HepG2 (cell line): Measurements from ENCODE around the gene CDC42BPG. TPM values are rescaled to one million over a fixed set of nuclear protein-coding genes. Genes with fewer than 3 reads are reported as not detected.

ENCODE experiments used
- AGO1 ChIP-seq: fragments of 200-400 bp; formaldehyde crosslinking; IDR thresholded peaks from 2 replicates; pipeline ENCODE4 v1.6.1; 2017; ENCODE audit warnings: mild to moderate bottlenecking, low read depth, low read length, moderate library complexity; ENCODE audit not compliant: poor library complexity, severe bottlenecking
- DR1 ChIP-seq: sonication (generic); formaldehyde crosslinking; IDR thresholded peaks from 2 replicates; pipeline ENCODE4 v1.8.0; 2021; ENCODE audit warnings: mild to moderate bottlenecking, missing genetic modification reagents, inconsistent platforms
- FIP1L1 ChIP-seq: fragments of 200-400 bp; formaldehyde crosslinking; IDR thresholded peaks from 2 replicates; pipeline ENCODE4 v1.6.1; 2018; ENCODE audit warnings: low read depth, mild to moderate bottlenecking, low read length, moderate library complexity, borderline replicate concordance; ENCODE audit not compliant: insufficient read depth
- FOXK1 ChIP-seq: sonication (generic); formaldehyde crosslinking; IDR thresholded peaks from 2 replicates; pipeline ENCODE4 v1.4.0; 2020; ENCODE audit warnings: low read depth, missing genetic modification reagents, borderline replicate concordance
- KDM2A ChIP-seq: sonication (generic); formaldehyde crosslinking; IDR thresholded peaks from 2 replicates; pipeline ENCODE4 v1.4.0; 2020; ENCODE audit warnings: low read depth, missing genetic modification reagents, borderline replicate concordance
- NFKB2 ChIP-seq: sonication (generic); formaldehyde crosslinking; IDR thresholded peaks from 2 replicates; pipeline ENCODE4 v1.4.0; 2020; ENCODE audit warnings: missing genetic modification reagents, borderline replicate concordance
- SAP130 ChIP-seq: IDR thresholded peaks from 2 replicates; pipeline ENCODE4 v1.6.1; 2016; ENCODE audit warnings: low read depth
- SIX1 ChIP-seq: sonication (generic); formaldehyde crosslinking; IDR thresholded peaks from 2 replicates; pipeline ENCODE4 v1.4.0; 2020; ENCODE audit warnings: missing genetic modification reagents, borderline replicate concordance
- ZBTB1 ChIP-seq: sonication (generic); formaldehyde crosslinking; IDR thresholded peaks from 2 replicates; pipeline ENCODE4 v1.4.0; 2020; ENCODE audit warnings: missing genetic modification reagents, borderline replicate concordance
- ZFP36 ChIP-seq: fragments of 150-350 bp; IDR thresholded peaks from 2 replicates; pipeline ENCODE4 v1.6.1; 2018; ENCODE audit warnings: borderline replicate concordance, low read length, low read depth; ENCODE audit not compliant: partially characterized antibody
- ZMYM4 ChIP-seq: sonication (generic); formaldehyde crosslinking; IDR thresholded peaks from 2 replicates; pipeline ENCODE4 v1.8.1; 2023; ENCODE audit warnings: mild to moderate bottlenecking, missing genetic modification reagents
- ZNF256 ChIP-seq: sonication (generic); formaldehyde crosslinking; conservative IDR thresholded peaks from 2 replicates; pipeline ENCODE4 v1.4.0; 2020; ENCODE audit warnings: missing genetic modification reagents
- ZNF343 ChIP-seq: sonication (generic); formaldehyde crosslinking; IDR thresholded peaks from 2 replicates; pipeline ENCODE4 v1.4.0; 2020; ENCODE audit warnings: mild to moderate bottlenecking, missing genetic modification reagents
- ZNF44 ChIP-seq: sonication (generic); formaldehyde crosslinking; IDR thresholded peaks from 2 replicates; pipeline ENCODE4 v1.5.1; 2020; ENCODE audit warnings: mild to moderate bottlenecking, missing genetic modification reagents
- ZZZ3 ChIP-seq: sonication (generic); formaldehyde crosslinking; IDR thresholded peaks from 2 replicates; pipeline ENCODE4 v1.4.0; 2020; ENCODE audit warnings: missing genetic modification reagents, mild to moderate bottlenecking, borderline replicate concordance
- polyA plus RNA-seq, 8 experiments: library from polyadenylated mRNA; depleted of rRNA in 3 of 8; stranded (reverse) in 7 of 8; unstranded in 1 of 8; fragments of >200 nt; fragmentation: Illumina TruSeq in 4 of 8; extraction: Trizol in 4 of 8; gene quantifications; 2 replicates each; pipeline versions ENCODE4 v1.2.1 to v1.2.3, GENCODE V29; 2011 to 2016; ENCODE audit warnings: low read depth in 4 of 8, missing spikeins in 1 of 8, mixed read lengths in 1 of 8; ENCODE audit not compliant: insufficient read depth in 1 of 8
- total RNA-seq, 5 experiments: library from RNA; depleted of rRNA; stranded (reverse); fragments of >200 nt; fragmentation: Illumina TruSeq; extraction: Trizol; gene quantifications; 2 replicates each; pipeline ENCODE4 v1.2.3, GENCODE V29; 2016; ENCODE audit warnings: low read depth in 1 of 5
- TF ChIP-seq, protein P1 (sequence below): IDR thresholded peaks from 2 replicates; pipeline ENCODE4 v1.6.1; 2016; ENCODE audit warnings: missing genetic modification reagents, missing compliant biosample characterization
- TF ChIP-seq, protein P2 (sequence below): sonication (generic); formaldehyde crosslinking; IDR thresholded peaks from 2 replicates; pipeline ENCODE4 v1.8.1; 2023; ENCODE audit warnings: mild to moderate bottlenecking, missing genetic modification reagents
- TF ChIP-seq, protein P3 (sequence below): sonication (generic); formaldehyde crosslinking; IDR thresholded peaks from 2 replicates; pipeline ENCODE4 v1.5.1; 2020; ENCODE audit warnings: mild to moderate bottlenecking, missing genetic modification reagents, moderate library complexity
- TF ChIP-seq, protein P4 (sequence below): sonication (generic); formaldehyde crosslinking; IDR thresholded peaks from 2 replicates; pipeline ENCODE4 v1.4.0; 2020; ENCODE audit warnings: mild to moderate bottlenecking, missing genetic modification reagents
- TF ChIP-seq, protein P5 (sequence below): IDR thresholded peaks from 2 replicates; pipeline ENCODE4 v1.6.1; 2012; ENCODE audit warnings: inconsistent platforms
- TF ChIP-seq, protein P6 (sequence below): IDR thresholded peaks from 2 replicates; pipeline ENCODE4 v1.6.1; 2016; ENCODE audit warnings: control low read depth

CDC42BPG gene
- total and polyA plus RNA-seq, 2 of the 13 experiments (the other 11 are each of a cell fraction or from before 2014, with no cell fraction given), result 0.55 to 1.4 TPM

DNA sequence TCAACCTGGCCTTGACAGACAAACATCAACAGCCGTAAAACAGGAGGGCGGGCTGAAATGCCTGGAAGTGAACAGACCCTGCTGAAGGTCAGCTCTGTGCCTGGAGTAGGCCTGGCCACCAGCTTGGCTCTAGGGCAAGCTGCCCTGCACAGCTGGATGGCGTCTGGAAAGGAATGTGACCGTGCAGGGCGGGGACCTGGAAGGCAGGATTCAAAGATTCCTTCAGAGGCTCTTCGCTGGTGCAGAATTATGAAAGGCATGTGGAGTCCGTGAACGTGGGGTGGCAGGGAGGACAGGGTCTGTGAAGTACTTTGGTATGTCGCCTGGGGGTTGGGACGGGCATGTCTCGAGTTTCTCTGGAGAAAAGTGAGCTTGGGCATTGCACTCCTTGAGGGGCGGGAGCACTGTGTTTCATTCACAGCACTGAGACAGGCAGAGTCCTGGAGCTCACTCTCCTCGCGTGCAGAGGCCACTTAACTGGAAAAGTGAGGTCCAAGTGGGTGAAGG, 32.4 kb upstream of the CDC42BPG start (continued):
- TF ChIP-seq, protein P1, sequence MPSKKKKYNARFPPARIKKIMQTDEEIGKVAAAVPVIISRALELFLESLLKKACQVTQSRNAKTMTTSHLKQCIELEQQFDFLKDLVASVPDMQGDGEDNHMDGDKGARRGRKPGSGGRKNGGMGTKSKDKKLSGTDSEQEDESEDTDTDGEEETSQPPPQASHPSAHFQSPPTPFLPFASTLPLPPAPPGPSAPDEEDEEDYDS, result no peak
- TF ChIP-seq ZNF343 (peak; percentile 35; the same call in 1 of the 2 replicates), FIP1L1 (no peak), AGO1 (no peak), DR1 (CRISPR knock-in tag) (no peak), ZNF256 (CRISPR knock-in tag) (peak; percentile 54; the same call in 1 of the 2 replicates), NFKB2 (CRISPR knock-in tag) (peak; percentile 58; the same call in 1 of the 2 replicates), FOXK1 (CRISPR knock-in tag) (no peak), KDM2A (CRISPR knock-in tag) (peak; percentile 34; the same call in 1 of the 2 replicates), ZZZ3 (CRISPR knock-in tag) (no peak), SAP130 (CRISPR knock-in tag) (peak; percentile 76), ZBTB1 (CRISPR knock-in tag) (no peak), ZFP36 (no peak), ZMYM4 (CRISPR knock-in tag) (0 out of 2 replicates have a peak, but pooled peaks have one; percentile 23), ZNF44 (no peak), SIX1 (CRISPR knock-in tag) (no peak)
- TF ChIP-seq, protein P2, sequence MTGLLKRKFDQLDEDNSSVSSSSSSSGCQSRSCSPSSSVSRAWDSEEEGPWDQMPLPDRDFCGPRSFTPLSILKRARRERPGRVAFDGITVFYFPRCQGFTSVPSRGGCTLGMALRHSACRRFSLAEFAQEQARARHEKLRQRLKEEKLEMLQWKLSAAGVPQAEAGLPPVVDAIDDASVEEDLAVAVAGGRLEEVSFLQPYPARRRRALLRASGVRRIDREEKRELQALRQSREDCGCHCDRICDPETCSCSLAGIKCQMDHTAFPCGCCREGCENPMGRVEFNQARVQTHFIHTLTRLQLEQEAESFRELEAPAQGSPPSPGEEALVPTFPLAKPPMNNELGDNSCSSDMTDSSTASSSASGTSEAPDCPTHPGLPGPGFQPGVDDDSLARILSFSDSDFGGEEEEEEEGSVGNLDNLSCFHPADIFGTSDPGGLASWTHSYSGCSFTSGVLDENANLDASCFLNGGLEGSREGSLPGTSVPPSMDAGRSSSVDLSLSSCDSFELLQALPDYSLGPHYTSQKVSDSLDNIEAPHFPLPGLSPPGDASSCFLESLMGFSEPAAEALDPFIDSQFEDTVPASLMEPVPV (CRISPR knock-in tag), result no peak
- TF ChIP-seq, protein P3, sequence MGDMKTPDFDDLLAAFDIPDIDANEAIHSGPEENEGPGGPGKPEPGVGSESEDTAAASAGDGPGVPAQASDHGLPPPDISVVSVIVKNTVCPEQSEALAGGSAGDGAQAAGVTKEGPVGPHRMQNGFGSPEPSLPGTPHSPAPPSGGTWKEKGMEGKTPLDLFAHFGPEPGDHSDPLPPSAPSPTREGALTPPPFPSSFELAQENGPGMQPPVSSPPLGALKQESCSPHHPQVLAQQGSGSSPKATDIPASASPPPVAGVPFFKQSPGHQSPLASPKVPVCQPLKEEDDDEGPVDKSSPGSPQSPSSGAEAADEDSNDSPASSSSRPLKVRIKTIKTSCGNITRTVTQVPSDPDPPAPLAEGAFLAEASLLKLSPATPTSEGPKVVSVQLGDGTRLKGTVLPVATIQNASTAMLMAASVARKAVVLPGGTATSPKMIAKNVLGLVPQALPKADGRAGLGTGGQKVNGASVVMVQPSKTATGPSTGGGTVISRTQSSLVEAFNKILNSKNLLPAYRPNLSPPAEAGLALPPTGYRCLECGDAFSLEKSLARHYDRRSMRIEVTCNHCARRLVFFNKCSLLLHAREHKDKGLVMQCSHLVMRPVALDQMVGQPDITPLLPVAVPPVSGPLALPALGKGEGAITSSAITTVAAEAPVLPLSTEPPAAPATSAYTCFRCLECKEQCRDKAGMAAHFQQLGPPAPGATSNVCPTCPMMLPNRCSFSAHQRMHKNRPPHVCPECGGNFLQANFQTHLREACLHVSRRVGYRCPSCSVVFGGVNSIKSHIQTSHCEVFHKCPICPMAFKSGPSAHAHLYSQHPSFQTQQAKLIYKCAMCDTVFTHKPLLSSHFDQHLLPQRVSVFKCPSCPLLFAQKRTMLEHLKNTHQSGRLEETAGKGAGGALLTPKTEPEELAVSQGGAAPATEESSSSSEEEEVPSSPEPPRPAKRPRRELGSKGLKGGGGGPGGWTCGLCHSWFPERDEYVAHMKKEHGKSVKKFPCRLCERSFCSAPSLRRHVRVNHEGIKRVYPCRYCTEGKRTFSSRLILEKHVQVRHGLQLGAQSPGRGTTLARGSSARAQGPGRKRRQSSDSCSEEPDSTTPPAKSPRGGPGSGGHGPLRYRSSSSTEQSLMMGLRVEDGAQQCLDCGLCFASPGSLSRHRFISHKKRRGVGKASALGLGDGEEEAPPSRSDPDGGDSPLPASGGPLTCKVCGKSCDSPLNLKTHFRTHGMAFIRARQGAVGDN, result peak; percentile 57
- TF ChIP-seq, protein P4, sequence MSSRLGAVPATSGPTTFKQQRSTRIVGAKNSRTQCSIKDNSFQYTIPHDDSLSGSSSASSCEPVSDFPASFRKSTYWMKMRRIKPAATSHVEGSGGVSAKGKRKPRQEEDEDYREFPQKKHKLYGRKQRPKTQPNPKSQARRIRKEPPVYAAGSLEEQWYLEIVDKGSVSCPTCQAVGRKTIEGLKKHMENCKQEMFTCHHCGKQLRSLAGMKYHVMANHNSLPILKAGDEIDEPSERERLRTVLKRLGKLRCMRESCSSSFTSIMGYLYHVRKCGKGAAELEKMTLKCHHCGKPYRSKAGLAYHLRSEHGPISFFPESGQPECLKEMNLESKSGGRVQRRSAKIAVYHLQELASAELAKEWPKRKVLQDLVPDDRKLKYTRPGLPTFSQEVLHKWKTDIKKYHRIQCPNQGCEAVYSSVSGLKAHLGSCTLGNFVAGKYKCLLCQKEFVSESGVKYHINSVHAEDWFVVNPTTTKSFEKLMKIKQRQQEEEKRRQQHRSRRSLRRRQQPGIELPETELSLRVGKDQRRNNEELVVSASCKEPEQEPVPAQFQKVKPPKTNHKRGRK (CRISPR knock-in tag), result no peak
- TF ChIP-seq, protein P5, sequence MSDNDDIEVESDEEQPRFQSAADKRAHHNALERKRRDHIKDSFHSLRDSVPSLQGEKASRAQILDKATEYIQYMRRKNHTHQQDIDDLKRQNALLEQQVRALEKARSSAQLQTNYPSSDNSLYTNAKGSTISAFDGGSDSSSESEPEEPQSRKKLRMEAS, result no peak
- TF ChIP-seq, protein P6, sequence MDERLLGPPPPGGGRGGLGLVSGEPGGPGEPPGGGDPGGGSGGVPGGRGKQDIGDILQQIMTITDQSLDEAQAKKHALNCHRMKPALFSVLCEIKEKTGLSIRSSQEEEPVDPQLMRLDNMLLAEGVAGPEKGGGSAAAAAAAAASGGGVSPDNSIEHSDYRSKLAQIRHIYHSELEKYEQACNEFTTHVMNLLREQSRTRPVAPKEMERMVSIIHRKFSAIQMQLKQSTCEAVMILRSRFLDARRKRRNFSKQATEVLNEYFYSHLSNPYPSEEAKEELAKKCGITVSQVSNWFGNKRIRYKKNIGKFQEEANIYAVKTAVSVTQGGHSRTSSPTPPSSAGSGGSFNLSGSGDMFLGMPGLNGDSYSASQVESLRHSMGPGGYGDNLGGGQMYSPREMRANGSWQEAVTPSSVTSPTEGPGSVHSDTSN, result no peak
